ENCODE measurements around the gene HGS.

HGS gene

DNA sequence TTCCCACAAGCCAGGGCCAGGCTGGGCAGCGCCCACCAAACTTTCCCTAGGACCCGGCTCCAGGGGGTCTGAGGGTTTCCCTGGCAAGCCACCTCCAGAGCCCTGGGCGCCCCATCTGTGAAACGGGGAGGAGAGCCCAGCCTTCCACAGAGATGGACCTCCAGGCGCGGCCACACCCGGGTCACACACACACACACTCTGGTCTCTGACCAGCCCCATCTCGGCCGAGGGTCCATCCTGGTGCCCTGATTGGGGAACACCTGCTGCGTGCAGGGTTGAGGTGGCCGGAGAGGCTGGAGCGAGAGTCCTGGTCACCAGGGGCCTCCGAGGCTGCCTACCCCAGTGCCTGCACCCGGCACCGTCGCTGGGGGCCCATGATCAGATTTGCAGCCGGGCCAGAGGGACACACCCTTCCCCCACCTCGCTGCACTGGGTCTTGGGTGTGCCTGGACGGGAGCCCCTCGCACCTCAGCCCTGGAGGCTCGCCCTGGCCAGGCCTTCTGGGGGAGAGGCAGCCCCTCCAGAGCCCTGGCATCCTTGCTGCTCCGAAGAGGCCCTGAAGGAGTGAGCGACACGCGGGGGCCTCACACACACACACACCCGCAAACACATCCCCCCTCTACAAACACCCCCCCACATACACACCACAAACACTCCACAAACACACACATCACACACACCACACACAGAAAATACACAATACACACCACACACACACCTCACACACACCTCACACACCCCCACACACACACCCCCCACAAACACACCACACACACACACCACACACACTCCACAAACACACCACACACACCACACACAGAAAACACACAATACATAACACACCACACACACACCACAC is 58.0 kb downstream of the HGS start:
- no peak for DNase-seq (ENCODE audit: low read depth in 2 of 2)
